GM23338 (cell line): ENCODE data around the gene RAB40A.

ENCODE experiments used
- CTCF ChIP-seq, 2 experiments: fragments of 200-600 bp in 1 of 2; sonication (generic) in 1 of 2; conservative IDR thresholded peaks; 2 replicates each; pipeline versions ENCODE4 v1.5.1 to v1.6.1; 2016 to 2017; ENCODE audit warnings: antibody characterized with exemption in 2 of 2, low read depth in 2 of 2, mild to moderate bottlenecking in 2 of 2, moderate library complexity in 1 of 2
- TF ChIP-seq, protein P1 (sequence below): IDR thresholded peaks from one replicate; pipeline ENCODE4 v1.6.1; 2018; ENCODE audit warnings: antibody characterized with exemption; ENCODE audit not compliant: unreplicated experiment

DNA sequence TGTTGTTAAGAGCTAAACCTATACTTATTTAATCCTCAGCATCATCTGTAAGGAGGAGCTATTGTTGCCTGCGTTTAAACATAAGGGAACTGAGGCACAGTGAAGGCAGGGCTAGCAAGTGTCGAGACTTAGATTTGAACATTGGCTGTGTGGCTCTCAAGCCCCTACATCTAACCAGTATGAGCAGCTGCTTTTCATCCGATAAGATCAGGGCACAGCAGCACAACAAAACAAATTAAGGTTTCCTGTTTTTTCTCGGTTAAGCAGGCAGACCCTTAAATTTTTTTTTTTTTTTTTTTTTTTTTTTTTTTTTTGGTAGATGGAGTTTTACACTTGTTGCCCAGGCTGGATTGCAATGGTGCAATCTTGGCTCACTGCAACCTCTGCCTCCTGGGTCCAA lies 35.6 kb downstream of the RAB40A start:
- TF ChIP-seq CTCF (conservative IDR thresholded peaks at IDR 0.05; ENCODE audit: low read depth in 2 of 2) = no peak
- TF ChIP-seq, protein P1, sequence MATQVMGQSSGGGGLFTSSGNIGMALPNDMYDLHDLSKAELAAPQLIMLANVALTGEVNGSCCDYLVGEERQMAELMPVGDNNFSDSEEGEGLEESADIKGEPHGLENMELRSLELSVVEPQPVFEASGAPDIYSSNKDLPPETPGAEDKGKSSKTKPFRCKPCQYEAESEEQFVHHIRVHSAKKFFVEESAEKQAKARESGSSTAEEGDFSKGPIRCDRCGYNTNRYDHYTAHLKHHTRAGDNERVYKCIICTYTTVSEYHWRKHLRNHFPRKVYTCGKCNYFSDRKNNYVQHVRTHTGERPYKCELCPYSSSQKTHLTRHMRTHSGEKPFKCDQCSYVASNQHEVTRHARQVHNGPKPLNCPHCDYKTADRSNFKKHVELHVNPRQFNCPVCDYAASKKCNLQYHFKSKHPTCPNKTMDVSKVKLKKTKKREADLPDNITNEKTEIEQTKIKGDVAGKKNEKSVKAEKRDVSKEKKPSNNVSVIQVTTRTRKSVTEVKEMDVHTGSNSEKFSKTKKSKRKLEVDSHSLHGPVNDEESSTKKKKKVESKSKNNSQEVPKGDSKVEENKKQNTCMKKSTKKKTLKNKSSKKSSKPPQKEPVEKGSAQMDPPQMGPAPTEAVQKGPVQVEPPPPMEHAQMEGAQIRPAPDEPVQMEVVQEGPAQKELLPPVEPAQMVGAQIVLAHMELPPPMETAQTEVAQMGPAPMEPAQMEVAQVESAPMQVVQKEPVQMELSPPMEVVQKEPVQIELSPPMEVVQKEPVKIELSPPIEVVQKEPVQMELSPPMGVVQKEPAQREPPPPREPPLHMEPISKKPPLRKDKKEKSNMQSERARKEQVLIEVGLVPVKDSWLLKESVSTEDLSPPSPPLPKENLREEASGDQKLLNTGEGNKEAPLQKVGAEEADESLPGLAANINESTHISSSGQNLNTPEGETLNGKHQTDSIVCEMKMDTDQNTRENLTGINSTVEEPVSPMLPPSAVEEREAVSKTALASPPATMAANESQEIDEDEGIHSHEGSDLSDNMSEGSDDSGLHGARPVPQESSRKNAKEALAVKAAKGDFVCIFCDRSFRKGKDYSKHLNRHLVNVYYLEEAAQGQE = no peak
